Activated naive CD8-positive, alpha-beta T cell treated with anti-CD3 and anti-CD28 coated beads for 36 hours (primary cell): ENCODE data around the gene MERTK. TPM values are rescaled to one million over a fixed set of nuclear protein-coding genes. Genes with fewer than 3 reads are reported as not detected.
"Not testable (repeated sequence)": the region's sequence is repeated elsewhere in the genome, so short reads cannot be mapped to it uniquely, and the experiment has no call there.

ENCODE experiments used
- DNase-seq: peaks from one replicate; pipeline ENCODE4 v3.0.0; 2021
- H3K27ac Mint-ChIP-seq: one replicate; pipeline ENCODE4 v1.8.0; 2022; ENCODE audit warnings: mild to moderate bottlenecking, moderate library complexity, mixed read lengths
- H3K27me3 Mint-ChIP-seq: one replicate; pipeline ENCODE4 v1.8.0; 2022; ENCODE audit warnings: mild to moderate bottlenecking, mixed read lengths
- H3K36me3 Mint-ChIP-seq: one replicate; pipeline ENCODE4 v1.8.0; 2021; ENCODE audit warnings: mild to moderate bottlenecking, mixed read lengths
- H3K4me1 Mint-ChIP-seq: one replicate; pipeline ENCODE4 v1.8.0; 2021; ENCODE audit warnings: mixed read lengths
- H3K4me3 Mint-ChIP-seq: one replicate; pipeline ENCODE4 v1.8.0; 2022; ENCODE audit warnings: mild to moderate bottlenecking, moderate library complexity, mixed read lengths
- H3K9me3 Mint-ChIP-seq: one replicate; pipeline ENCODE4 v1.8.0; 2022; ENCODE audit warnings: mixed read lengths
- total RNA-seq, 2 experiments: library from RNA; stranded (reverse); gene quantifications; one replicate each; pipeline ENCODE4 v1.2.3, GENCODE V29; 2021

The MERTK gene
- total RNA-seq, 2 experiments from 2014 or later, result 0.33 to 0.44 TPM

- Mint-ChIP-seq H3K4me3 (no peak overlapping the region), H3K36me3 (no peaks in the 10 kb centered on the region), H3K9me3 (no peaks in the 10 kb centered on the region), H3K4me1 (no peaks in the 10 kb centered on the region), H3K27me3 (no peaks in the 10 kb centered on the region), H3K27ac (no peak overlapping the region)
- DNase-seq, result no peak
Observed at GRCh38 chr2:111948832-111949231, 50.4 kb downstream of the MERTK start.

GRCh38 chr2:111950236-111950635, 51.8 kb downstream of the MERTK start:
- no peaks in the 10 kb centered on the region for H3K9me3 Mint-ChIP-seq
- no peaks in the 10 kb centered on the region for H3K27me3 Mint-ChIP-seq
- no peaks in the 10 kb centered on the region for H3K36me3 Mint-ChIP-seq
- no peak overlapping the region for H3K4me3 Mint-ChIP-seq
- DNase-seq, result no peak
- no peaks in the 10 kb centered on the region for H3K4me1 Mint-ChIP-seq
- H3K27ac Mint-ChIP-seq, result no peak overlapping the region

- Mint-ChIP-seq H3K4me1 (no peaks in the 10 kb centered on the region), H3K9me3 (no peaks in the 10 kb centered on the region), H3K27ac (no peak overlapping the region), H3K36me3 (no peaks in the 10 kb centered on the region), H3K27me3 (no peaks in the 10 kb centered on the region), H3K4me3 (no peak overlapping the region)
- DNase-seq, result no peak
Observed at GRCh38 chr2:111951486-111951885, 53.1 kb downstream of the MERTK start.

GRCh38 chr2:111952871-111953452, 54.6 kb downstream of the MERTK start:
- H3K4me1 Mint-ChIP-seq, result no peaks in the 10 kb centered on the region
- no peaks in the 10 kb centered on the region for H3K36me3 Mint-ChIP-seq
- H3K9me3 Mint-ChIP-seq, result no peaks in the 10 kb centered on the region
- H3K4me3 Mint-ChIP-seq, result no peak overlapping the region
- H3K27ac Mint-ChIP-seq, result no peak overlapping the region
- peaks cover 5% of the 10 kb centered on the region for H3K27me3 Mint-ChIP-seq
- no peak for DNase-seq

- Mint-ChIP-seq H3K9me3 (no peaks in the 10 kb centered on the region), H3K27me3 (peaks cover 5% of the 10 kb centered on the region), H3K27ac (no peak overlapping the region), H3K4me1 (no peaks in the 10 kb centered on the region), H3K4me3 (no peak overlapping the region), H3K36me3 (no peaks in the 10 kb centered on the region)
- DNase-seq, result no peak
Observed at GRCh38 chr2:111954602-111955332, 56.4 kb downstream of the MERTK start.

GRCh38 chr2:111957872-111958354, 59.5 kb downstream of the MERTK start:
- H3K27ac Mint-ChIP-seq, result no peak overlapping the region
- no peak overlapping the region for H3K4me3 Mint-ChIP-seq
- no peak for DNase-seq
- peaks cover 5% of the 10 kb centered on the region for H3K27me3 Mint-ChIP-seq
- H3K36me3 Mint-ChIP-seq, result no peaks in the 10 kb centered on the region
- H3K9me3 Mint-ChIP-seq, result no peaks in the 10 kb centered on the region
- no peaks in the 10 kb centered on the region for H3K4me1 Mint-ChIP-seq

- H3K36me3 Mint-ChIP-seq, result no peaks in the 10 kb centered on the region
- H3K4me3 Mint-ChIP-seq, result no peak overlapping the region
- no peaks in the 10 kb centered on the region for H3K4me1 Mint-ChIP-seq
- H3K27me3 Mint-ChIP-seq, result peaks cover 5% of the 10 kb centered on the region
- H3K9me3 Mint-ChIP-seq, result no peaks in the 10 kb centered on the region
- no peak overlapping the region for H3K27ac Mint-ChIP-seq
- DNase-seq, result no peak
Observed at GRCh38 chr2:111958901-111959300, 60.5 kb downstream of the MERTK start.

GRCh38 chr2:111961663-111962062, 63.3 kb downstream of the MERTK start:
- Mint-ChIP-seq H3K36me3 (no peaks in the 10 kb centered on the region), H3K27me3 (peaks cover 5% of the 10 kb centered on the region), H3K9me3 (no peaks in the 10 kb centered on the region), H3K27ac (no peak overlapping the region), H3K4me1 (no peaks in the 10 kb centered on the region), H3K4me3 (no peak overlapping the region)
- no peak for DNase-seq

GRCh38 chr2:111963086-111963485, 64.7 kb downstream of the MERTK start:
- H3K4me1 Mint-ChIP-seq, H3K4me3 Mint-ChIP-seq, H3K9me3 Mint-ChIP-seq, H3K27ac Mint-ChIP-seq, H3K36me3 Mint-ChIP-seq, DNase-seq, H3K27me3 Mint-ChIP-seq: not testable (repeated sequence)

GRCh38 chr2:111963508-111963907, 65.1 kb downstream of the MERTK start:
- not testable (repeated sequence) for H3K36me3 Mint-ChIP-seq, H3K4me3 Mint-ChIP-seq, DNase-seq, H3K9me3 Mint-ChIP-seq, H3K27ac Mint-ChIP-seq, H3K27me3 Mint-ChIP-seq, H3K4me1 Mint-ChIP-seq

- Mint-ChIP-seq H3K36me3 (no peaks in the 10 kb centered on the region), H3K4me1 (no peaks in the 10 kb centered on the region), H3K27ac (no peak overlapping the region), H3K4me3 (no peak overlapping the region), H3K27me3 (no peaks in the 10 kb centered on the region), H3K9me3 (no peaks in the 10 kb centered on the region)
- DNase-seq, result no peak
Observed at GRCh38 chr2:111965062-111965461, 66.7 kb downstream of the MERTK start.

- DNase-seq, result no peak
- Mint-ChIP-seq H3K27me3 (no peaks in the 10 kb centered on the region), H3K36me3 (no peaks in the 10 kb centered on the region), H3K4me3 (no peak overlapping the region), H3K9me3 (no peaks in the 10 kb centered on the region), H3K4me1 (no peaks in the 10 kb centered on the region), H3K27ac (no peak overlapping the region)
Observed at GRCh38 chr2:111966241-111966640, 67.8 kb downstream of the MERTK start.

- H3K27me3 Mint-ChIP-seq, result peaks cover 6% of the 10 kb centered on the region
- H3K27ac Mint-ChIP-seq, result no peak overlapping the region
- no peaks in the 10 kb centered on the region for H3K9me3 Mint-ChIP-seq
- no peaks in the 10 kb centered on the region for H3K4me1 Mint-ChIP-seq
- DNase-seq, result no peak
- H3K36me3 Mint-ChIP-seq, result no peaks in the 10 kb centered on the region
- no peak overlapping the region for H3K4me3 Mint-ChIP-seq
Observed at GRCh38 chr2:111967018-111967417, 68.6 kb downstream of the MERTK start.

GRCh38 chr2:111970453-111970852, 72.0 kb downstream of the MERTK start:
- H3K4me3 Mint-ChIP-seq, result no peak overlapping the region
- H3K9me3 Mint-ChIP-seq, result no peaks in the 10 kb centered on the region
- no peak for DNase-seq
- H3K27me3 Mint-ChIP-seq, result peaks cover 11% of the 10 kb centered on the region
- no peak overlapping the region for H3K27ac Mint-ChIP-seq
- H3K36me3 Mint-ChIP-seq, result no peaks in the 10 kb centered on the region
- H3K4me1 Mint-ChIP-seq, result no peaks in the 10 kb centered on the region

- Mint-ChIP-seq H3K27me3 (peaks cover 11% of the 10 kb centered on the region), H3K4me1 (no peaks in the 10 kb centered on the region), H3K27ac (no peak overlapping the region), H3K36me3 (no peaks in the 10 kb centered on the region), H3K9me3 (peaks cover 11% of the 10 kb centered on the region), H3K4me3 (no peak overlapping the region)
- no peak for DNase-seq
Observed at GRCh38 chr2:111972955-111973565, 74.7 kb downstream of the MERTK start.

GRCh38 chr2:111973701-111974100, 75.3 kb downstream of the MERTK start:
- Mint-ChIP-seq H3K4me3 (no peak overlapping the region), H3K9me3 (peaks cover 13% of the 10 kb centered on the region), H3K36me3 (no peaks in the 10 kb centered on the region), H3K27ac (no peak overlapping the region), H3K4me1 (no peaks in the 10 kb centered on the region), H3K27me3 (peaks cover 11% of the 10 kb centered on the region)
- DNase-seq, result no peak
